Osteocyte (in vitro differentiated cells): Measurements from ENCODE around the gene MRGPRF. TPM values are rescaled to one million over a fixed set of nuclear protein-coding genes. Genes with fewer than 3 reads are reported as not detected.

Experiments used
- DNase-seq: peaks from one replicate; pipeline ENCODE4 v3.0.0; 2021; ENCODE audit warnings: mixed read lengths; ENCODE audit not compliant: unreplicated experiment; ENCODE audit errors: extremely low spot score
- H3K27ac Mint-ChIP-seq: one replicate; pipeline ENCODE4 v1.8.0; 2021; ENCODE audit warnings: mild to moderate bottlenecking, mixed read lengths; ENCODE audit not compliant: unreplicated experiment
- H3K27me3 Mint-ChIP-seq: one replicate; pipeline ENCODE4 v1.8.0; 2021; ENCODE audit warnings: mixed read lengths; ENCODE audit not compliant: unreplicated experiment
- H3K36me3 Mint-ChIP-seq: one replicate; pipeline ENCODE4 v1.8.0; 2021; ENCODE audit warnings: mixed read lengths; ENCODE audit not compliant: unreplicated experiment
- H3K4me1 Mint-ChIP-seq: one replicate; pipeline ENCODE4 v1.8.0; 2021; ENCODE audit warnings: mixed read lengths; ENCODE audit not compliant: unreplicated experiment
- H3K4me3 Mint-ChIP-seq: one replicate; pipeline ENCODE4 v1.8.0; 2021; ENCODE audit warnings: mild to moderate bottlenecking, moderate library complexity, mixed read lengths; ENCODE audit not compliant: unreplicated experiment
- H3K9me3 Mint-ChIP-seq: one replicate; pipeline ENCODE4 v1.8.0; 2021; ENCODE audit warnings: mixed read lengths; ENCODE audit not compliant: unreplicated experiment
- CTCF ChIP-seq: fragments of 200-600 bp; sonication (generic); IDR thresholded peaks from 2 replicates; pipeline ENCODE4 v1.5.0; 2021; ENCODE audit warnings: antibody characterized with exemption, mild to moderate bottlenecking, moderate library complexity
- total RNA-seq: library from RNA; stranded (reverse); gene quantifications from 2 replicates; pipeline ENCODE4 v1.2.1, GENCODE V29; 2021

MRGPRF gene
- total RNA-seq, 1 donor from 2014 or later: 7.0 TPM

GRCh38 chr11:69041516-69041915, 28.5 kb upstream of the MRGPRF start:
- H3K27ac Mint-ChIP-seq: peak overlapping the region; percentile 29
- TF ChIP-seq CTCF: no peak
- no peaks in the 10 kb centered on the region for H3K36me3 Mint-ChIP-seq
- no peak for DNase-seq
- peaks cover 34% of the 10 kb centered on the region for H3K4me1 Mint-ChIP-seq
- H3K9me3 Mint-ChIP-seq: no peaks in the 10 kb centered on the region
- H3K4me3 Mint-ChIP-seq: no peak overlapping the region
- H3K27me3 Mint-ChIP-seq: peaks cover 2% of the 10 kb centered on the region

- peaks cover 36% of the 10 kb centered on the region for H3K4me1 Mint-ChIP-seq
- no peak overlapping the region for H3K4me3 Mint-ChIP-seq
- no peak for TF ChIP-seq CTCF
- H3K27me3 Mint-ChIP-seq: no peaks in the 10 kb centered on the region
- peak overlapping the region; percentile 60 for H3K27ac Mint-ChIP-seq
- no peaks in the 10 kb centered on the region for H3K9me3 Mint-ChIP-seq
- H3K36me3 Mint-ChIP-seq: no peaks in the 10 kb centered on the region
- DNase-seq: no peak
Measured at GRCh38 chr11:69040581-69041260, 27.7 kb upstream of the MRGPRF start.

GRCh38 chr11:69040051-69040450, 27.0 kb upstream of the MRGPRF start:
- no peak for DNase-seq
- no peaks in the 10 kb centered on the region for H3K36me3 Mint-ChIP-seq
- peaks cover 35% of the 10 kb centered on the region for H3K4me1 Mint-ChIP-seq
- no peaks in the 10 kb centered on the region for H3K27me3 Mint-ChIP-seq
- no peak for TF ChIP-seq CTCF
- H3K9me3 Mint-ChIP-seq: no peaks in the 10 kb centered on the region
- H3K27ac Mint-ChIP-seq: no peak overlapping the region
- no peak overlapping the region for H3K4me3 Mint-ChIP-seq

GRCh38 chr11:69039501-69039900, 26.5 kb upstream of the MRGPRF start:
- H3K27me3 Mint-ChIP-seq: no peaks in the 10 kb centered on the region
- no peak overlapping the region for H3K4me3 Mint-ChIP-seq
- peaks cover 30% of the 10 kb centered on the region for H3K4me1 Mint-ChIP-seq
- no peaks in the 10 kb centered on the region for H3K9me3 Mint-ChIP-seq
- DNase-seq: no peak
- H3K27ac Mint-ChIP-seq: no peak overlapping the region
- no peak for TF ChIP-seq CTCF
- H3K36me3 Mint-ChIP-seq: no peaks in the 10 kb centered on the region

GRCh38 chr11:69037544-69037943, 24.5 kb upstream of the MRGPRF start:
- Mint-ChIP-seq H3K27me3 (no peaks in the 10 kb centered on the region), H3K27ac (no peak overlapping the region), H3K9me3 (no peaks in the 10 kb centered on the region), H3K4me3 (no peak overlapping the region), H3K36me3 (no peaks in the 10 kb centered on the region), H3K4me1 (peaks cover 26% of the 10 kb centered on the region)
- no peak for TF ChIP-seq CTCF
- no peak for DNase-seq
